NCI-H2196 (cell line): Measurements from ENCODE around the gene KISS1R.

Experiments
- DNase-seq: peaks from one replicate; lab custom pipeline; 2025; ENCODE audit not compliant: unreplicated experiment; lab: John Stamatoyannopoulos, UW

The KISS1R gene

DNA sequence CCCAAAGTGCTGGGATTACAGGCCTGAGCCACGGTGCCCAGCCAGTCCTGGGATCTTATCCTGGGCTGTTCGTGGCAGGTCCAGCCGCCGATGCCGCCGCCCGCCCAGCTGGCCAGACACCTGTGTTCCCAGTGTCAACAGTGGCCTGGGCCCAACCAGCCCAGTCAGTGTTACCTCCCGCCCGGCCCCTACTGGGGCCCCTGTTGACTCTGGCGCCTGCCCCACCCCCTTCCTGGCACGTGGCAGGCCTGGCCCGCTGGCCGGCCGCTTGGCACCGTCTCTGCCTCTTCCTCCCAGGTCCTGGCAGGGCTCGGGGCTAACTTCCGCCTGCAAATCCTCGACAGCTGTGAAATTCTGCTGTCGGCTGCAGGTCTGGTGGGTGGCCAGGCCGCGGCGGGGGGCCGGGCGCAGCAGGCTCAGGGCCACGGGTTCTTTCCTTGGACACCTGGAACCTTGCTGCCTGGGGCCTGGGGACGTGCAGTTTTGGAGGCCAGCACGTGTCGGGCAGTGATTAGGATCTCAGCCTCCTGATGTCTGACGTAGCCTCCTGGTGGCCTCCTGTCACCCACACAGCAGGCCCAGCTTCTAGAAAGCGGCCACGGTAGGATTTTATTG, 17.8 kb downstream of the KISS1R start:
- DNase-seq: peak; percentile 94

DNA sequence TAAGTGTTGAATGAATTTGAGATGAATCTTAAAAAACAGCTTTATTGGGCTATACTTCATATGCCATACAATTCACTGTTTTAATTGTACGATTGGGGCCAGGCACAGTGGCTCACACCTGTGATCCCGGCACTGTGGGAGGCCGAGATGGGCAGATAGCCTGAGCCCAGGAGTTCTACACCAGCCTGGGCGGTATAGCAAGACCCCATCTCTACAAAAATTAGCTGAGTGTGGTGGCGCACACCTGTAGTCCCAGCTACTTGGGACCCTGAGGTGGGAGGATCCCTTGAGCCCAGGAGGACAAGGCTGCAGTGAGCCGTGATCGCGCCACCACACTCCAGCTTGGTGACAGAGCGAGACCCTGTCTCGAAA, 19.0 kb downstream of the KISS1R start:
- no peak for DNase-seq

DNA sequence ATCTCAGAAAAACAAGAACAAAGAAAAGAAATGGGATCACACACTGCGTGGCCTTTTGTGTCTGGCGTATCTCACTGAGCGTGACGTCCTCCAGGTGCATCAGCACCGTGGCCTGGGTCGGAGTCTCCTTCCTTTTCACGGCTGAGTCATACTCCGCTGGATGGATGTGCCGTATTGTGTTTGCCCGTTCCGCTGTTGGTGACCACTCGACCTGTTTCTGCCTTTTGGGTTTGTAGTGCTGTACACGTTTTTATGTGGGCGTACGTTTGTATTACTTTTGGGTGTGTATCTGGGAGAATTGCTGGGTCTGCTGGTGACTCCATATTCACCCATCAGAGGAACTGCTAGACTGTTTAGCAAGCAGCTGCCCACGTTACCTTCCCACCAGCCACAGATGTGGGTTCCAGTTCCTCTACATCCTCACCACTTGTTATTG, 20.1 kb downstream of the KISS1R start:
- no peak for DNase-seq

DNA sequence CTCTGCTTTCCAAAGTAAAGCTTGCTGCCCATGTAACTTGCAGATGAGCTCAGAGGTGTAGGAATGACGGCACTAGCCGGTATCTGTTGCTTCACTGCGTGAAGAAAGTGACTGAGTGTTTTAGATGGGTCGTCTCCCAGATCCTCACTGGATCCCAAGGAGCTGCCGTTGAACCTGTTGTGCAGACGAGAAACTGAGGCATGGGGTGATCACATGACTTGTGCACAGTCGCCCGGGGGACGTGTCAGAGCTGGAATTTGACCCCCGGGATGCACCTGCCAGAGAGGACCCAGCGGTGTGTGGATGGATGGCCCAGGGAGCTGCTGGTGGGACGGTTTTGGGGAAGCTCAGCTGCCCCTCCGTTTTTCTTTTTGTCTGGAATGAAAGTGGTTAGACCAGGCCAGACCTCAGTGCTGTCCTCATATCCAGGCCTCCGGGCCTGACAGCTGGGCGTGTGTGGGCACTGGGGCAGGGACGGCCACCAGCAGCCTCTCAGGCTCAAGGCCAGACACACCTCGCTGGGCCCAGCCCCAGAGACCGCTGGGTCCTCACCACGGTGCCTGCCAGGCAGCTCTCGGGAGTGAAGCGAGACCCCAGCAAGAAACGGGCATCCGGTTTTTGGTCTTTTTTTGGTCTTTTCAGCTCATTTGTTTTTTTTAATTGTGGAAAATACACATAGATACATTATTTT, 21.2 kb downstream of the KISS1R start:
- DNase-seq: no peak

DNA sequence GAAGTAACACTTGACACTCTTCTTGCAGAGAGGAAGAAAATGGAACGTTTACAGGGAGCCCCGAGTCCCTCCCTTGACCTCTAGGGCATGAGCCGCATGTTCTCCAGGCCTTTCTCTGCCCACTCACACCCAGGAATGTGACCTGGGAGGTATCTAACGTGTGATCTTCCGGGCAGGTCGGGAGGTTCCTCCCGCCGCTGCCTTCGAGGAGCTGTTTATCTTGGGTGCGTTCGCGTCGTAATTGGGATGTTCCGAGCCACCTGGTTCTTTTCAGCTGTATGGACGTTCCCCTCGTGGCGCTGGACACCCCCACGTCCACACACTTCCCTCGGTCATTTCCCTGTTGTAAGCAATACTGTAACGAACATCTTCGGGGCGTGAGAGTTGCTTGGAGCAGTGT, 22.3 kb downstream of the KISS1R start:
- DNase-seq: no peak

DNA sequence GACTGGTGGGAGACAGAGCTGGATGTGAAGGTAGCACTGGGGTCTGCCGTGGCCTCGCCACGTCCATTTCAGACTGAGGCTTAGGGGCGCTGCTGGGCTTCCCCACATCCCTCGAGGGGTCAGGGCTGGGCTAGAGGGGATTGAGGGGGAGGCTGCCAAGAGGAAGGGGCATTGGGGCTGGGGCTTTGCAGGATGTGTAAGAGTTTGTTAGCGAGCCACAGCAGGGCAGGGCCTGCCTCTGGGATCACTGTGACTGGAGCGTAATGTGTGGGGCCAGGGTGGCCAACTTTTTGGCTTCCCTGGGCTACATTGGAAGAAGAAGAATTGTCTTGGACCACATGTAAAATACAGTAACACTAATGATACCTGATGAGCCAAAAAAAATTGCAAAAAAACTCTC, 22.8 kb downstream of the KISS1R start:
- DNase-seq: no peak

DNA sequence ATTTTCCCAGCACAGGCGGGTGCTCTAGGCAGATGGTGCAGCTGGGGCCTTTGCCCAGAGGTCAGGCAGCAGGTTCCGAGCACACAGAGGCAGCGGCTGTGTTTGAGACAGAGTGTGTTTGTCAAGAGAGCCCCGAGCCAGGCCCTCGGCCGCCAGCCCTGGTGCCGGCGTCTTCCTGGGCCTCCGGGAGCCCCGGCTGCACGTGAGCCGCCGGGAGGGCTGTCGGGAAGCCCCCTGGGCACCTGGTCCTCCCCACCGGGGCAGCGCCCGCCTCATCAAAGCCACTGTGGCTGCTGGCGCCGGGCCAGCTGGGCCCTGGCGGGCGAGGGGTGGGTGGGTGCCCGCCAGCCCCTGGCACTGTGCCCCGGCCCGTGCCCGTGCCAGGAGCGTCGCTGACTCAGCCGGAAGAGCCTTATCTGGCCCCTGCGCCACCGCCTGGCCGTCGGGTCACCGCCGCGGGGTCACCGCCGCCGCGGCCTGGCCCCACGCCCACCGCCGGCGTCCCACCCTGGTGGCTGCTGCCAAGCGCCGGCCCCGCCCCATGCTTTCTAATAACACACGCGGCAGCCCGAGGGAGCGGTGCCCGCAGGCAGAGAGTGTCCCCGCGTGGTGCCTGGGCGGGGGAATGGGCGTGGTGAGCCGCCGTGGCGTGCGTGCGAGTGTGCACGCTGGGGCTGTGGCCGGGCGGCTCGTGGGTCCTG, 23.6 kb downstream of the KISS1R start:
- DNase-seq: peak; percentile 88

DNA sequence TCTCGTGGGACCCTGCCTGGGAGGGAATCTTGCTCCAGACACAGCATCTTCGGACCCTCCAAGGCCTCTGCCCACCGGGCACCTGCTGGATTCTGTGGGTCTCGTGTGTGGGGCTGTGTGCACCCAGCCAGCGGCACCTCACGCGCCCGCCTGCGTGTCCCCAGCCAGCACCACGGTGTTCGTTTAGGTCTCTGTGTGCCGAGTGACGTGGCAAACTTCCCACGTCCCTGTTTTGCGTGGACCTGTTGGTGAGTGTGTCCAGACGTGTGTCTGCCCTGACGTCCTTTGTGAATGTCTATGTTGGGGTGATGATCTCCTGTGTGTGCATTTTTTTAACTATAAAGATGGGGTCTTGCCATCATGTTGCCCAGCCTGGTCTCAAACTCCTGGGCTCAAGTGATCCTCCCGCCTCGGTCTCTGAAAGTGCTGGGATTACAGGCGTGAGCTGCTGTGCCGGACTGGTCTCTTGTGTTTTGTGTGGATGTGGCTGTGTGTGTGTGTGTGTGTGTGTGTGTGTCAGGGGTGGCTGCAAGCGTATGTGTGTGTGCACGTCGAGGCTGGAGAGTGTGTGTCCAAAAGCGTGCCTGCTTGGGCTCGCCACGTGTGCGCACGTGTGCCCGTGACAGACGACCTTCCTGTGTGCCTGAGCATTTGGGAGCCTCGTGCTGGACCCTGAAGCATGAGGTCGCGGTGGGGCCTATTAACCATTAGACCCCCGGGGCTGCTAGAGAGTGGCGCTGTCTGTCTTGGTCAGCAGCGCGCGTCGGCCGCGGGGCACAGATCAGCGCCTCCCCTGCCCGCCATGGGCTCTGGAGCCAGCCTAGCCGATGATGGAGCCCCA, 24.4 kb downstream of the KISS1R start:
- no peak for DNase-seq

DNA sequence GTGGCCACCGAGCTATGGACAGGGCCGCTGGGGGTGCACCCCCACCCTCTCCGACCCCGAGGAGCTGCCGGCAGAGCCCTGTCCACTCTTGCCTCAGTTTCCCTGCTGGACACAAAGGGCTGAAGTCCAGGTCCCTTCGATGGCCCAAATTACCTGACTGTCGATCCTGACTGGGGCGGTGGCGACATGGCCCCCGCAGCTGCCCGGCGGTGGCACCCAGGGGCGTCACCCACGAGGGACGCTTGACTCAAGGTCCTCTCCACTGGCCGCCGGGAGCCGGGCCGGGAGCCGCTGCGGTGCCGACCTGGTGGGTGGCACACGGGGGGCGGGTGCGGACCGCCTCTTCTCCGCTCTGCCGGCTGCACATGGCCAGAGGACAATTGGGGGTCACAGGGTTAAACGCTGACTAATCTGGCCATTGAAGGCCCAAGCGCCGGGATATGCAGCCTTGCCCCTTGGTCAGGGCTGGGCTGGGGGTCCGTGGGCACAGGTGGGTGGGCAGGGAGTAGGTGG, 25.1 kb downstream of the KISS1R start:
- no peak for DNase-seq

DNA sequence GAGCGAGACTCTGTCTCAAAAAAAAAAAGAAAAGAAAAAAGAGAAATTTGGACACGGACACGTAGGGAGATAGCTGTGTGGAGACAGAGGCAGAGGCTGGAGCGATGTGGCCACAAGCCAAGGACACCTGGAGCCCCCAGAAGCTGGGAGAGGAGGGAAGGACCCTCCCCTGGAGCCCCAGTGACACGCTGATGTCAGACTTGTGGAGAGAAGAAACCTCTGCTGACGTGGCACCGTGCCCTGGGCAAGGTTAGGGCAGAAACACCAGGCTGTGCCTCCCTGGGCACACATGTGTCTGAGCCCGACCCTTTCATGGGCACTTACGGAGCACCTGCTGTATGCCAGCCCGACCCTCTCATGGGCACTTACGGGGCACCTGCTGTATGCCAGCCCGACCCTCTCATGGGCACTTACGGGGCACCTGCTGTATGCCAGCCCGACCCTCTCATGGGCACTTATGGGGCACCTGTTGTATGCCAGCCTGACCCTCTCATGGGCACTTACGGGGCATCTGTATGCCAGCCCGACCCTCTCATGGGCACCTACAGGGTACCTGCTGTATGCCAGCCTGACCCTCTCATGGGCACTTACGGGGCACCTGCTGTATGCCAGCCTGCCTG, 26.5 kb downstream of the KISS1R start:
- no peak for DNase-seq

DNA sequence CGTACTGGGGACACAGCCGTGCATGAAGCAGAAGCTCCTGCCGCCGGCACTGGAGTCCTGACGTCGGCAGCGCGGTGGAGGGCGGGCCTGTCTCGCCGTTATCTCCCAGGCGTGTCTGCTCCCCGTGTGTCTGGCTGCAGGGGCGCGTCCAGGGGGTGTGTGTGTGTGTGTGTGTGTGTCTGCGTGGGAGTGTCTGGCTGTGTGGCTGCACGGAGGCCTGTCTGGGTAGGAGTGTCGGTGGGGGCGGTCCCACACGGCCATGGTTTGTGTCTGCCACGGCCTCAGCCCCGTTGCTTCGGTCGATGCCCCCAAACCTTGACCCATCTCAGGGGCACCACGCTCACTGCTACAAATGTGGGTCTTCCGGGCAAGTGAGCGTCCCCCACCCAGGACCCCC, 27.0 kb downstream of the KISS1R start:
- DNase-seq: no peak

DNA sequence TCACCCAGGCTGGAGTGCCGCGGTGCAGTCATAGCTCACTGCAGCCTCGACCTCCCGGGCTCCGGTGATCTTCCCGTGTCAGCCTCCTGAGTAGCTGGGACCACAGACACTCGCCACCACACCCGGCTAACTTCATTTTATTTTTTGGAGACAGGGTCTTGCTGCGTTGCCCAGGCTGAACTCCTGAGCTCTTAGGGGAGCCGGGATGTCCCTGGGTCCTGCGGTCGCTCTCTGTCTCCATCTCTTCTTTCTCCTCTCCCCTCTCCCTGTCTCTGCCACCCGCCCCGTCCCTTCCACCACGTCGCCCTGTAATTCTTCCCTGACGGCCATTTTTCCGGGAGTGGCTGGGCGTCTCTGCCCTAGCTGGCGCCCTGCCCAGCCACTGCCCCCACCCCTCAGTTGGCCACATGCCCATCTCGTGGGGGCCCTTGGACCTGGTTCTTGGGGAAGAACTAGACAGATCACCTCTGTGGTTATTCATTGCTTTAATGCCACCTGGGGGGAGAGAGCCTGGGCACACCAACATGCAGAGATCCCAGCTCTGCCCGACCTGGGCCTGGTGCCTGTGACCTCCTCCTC, 27.6 kb downstream of the KISS1R start:
- DNase-seq: no peak

DNA sequence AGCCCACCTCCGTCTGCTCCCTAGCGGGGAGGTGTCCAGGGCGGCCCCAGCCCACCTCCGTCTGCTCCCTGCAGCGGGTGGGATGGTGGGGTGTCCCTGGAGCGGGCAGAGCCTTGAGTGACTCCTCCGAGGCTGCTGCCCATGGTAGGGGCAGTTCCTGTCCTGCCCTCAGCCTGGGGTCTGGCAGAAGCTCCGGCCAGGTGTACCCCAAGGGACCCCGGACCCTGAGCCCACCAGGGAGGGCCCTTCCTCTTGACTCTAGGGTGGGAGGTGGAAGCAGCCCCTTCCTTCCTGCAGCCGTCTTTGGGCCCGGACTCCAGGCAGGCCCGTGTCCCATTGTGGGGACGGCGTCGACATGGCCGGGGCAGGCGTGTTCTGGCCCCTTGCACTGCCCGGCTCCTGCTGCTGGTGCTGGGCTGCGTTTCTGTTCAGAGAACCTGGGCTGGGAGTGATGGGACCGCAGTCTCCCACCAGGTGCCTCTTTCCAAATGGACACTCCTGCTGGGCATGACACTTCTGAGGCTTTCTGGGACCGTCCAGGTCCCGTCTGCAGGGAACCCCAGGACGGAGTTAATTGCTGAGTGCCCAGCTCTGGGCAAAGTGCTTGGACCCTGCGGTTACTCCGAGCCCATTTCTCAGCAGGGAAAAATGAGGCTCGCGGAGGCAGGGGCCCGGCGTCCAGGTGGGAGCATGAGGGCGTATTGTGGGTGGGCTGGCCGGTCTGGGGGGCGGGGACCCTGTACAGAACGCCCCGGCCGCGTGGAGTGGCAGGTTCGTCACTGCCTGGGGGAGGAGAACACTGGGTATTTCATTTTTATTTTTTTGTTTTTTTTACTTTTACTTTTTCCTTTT, 28.5 kb downstream of the KISS1R start:
- no peak for DNase-seq

DNA sequence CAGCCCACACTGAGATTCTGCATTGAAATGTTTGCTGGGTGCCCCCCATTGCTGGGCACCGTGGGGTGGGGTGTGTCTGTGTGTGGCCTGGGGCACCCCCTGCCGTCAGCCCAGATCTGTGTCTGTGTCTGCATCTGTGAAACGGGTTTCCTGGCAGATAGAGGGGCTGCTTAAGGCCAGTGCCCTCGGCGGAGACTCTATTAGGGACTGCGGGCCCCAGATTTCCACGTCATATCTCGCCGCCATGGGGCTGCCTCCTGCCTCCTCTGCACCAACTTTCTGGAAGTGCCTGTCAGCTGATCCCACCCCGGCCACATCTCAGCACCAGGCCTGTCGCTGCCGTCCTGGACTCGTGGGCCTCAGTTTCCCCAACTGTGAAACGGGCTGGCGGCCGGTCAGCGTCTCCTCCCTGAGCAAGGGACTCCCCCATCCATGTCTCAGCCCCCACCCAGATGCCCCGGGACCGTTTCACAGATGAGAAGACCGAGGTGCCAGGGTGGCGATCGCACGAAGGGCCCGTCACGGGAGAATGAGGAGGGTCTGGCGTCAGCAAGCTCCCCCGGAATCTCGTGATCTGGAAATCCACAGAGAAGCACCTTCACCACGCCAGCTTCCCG, 30.1 kb downstream of the KISS1R start:
- DNase-seq: no peak

DNA sequence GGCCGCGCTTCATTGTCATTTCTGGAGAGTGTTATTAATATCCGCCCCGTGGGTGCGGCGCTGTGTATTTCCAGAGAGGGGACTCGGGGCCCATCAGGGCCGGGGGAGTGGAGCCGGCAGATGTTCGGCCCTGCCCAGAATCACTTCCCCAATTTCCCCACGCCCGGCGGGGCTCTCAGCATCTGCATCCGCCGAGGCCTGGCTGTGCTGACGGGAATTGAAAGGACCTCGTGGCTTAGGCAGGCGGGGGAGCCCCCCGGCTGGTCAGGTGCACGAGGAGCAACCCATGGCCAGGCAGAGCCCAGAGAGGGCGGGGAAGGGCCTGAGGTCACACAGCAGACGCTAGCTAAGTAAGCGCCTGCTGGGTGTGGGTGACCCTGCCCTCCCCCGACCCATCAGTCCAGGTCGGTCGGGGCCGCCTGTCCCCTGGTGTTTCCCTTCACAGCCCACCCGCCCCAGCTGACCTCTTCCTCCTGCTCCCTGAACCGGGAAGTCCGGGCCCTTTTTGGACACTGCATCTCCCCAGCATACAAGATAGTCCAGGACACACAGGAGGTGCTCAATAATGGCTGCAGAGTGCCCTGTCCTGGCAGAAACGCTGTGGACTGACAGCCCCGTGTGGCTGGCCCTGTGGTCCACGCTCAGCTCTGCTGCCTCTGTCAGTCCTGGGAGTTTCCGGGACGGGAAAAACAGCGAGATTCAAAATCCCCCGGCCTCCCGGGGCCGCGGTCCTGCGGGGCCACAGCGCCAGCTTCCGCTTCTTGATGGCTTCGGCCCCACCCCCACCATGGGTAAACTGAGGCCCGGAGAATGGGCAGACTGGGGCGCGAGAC, 30.8 kb downstream of the KISS1R start:
- DNase-seq: no peak

DNA sequence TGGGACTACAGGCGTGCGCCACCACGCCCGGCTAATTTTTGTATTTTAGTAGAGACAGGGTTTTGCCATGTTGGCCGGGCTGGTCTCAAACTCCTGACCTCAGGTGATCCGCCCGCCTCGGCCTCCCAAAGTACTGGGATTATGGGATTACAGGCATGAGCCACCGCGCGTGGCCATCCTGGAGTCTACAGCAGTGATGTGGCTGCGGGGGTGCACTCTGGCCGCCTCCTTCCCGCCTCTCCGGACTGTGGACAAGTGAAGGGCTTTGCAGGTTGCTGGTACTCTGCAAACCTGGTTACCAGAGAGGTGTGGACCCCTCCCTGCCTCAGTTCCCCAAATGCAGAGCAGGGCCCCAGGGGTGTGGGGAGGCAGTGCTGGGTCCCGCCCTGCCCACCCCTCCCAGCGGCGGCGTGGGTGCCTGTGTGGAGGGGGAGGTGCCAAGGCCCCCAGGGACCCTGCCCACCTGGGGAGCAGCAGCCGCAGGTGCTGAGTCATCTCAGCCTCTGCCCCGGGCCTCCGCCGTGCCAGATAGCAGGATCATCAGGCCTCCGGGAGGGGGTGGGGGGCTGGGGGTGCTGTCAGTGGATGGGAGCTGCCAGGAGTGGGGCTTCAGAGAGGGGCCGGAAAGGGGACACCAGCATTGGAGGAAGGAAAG, 31.8 kb downstream of the KISS1R start:
- DNase-seq: no peak

DNA sequence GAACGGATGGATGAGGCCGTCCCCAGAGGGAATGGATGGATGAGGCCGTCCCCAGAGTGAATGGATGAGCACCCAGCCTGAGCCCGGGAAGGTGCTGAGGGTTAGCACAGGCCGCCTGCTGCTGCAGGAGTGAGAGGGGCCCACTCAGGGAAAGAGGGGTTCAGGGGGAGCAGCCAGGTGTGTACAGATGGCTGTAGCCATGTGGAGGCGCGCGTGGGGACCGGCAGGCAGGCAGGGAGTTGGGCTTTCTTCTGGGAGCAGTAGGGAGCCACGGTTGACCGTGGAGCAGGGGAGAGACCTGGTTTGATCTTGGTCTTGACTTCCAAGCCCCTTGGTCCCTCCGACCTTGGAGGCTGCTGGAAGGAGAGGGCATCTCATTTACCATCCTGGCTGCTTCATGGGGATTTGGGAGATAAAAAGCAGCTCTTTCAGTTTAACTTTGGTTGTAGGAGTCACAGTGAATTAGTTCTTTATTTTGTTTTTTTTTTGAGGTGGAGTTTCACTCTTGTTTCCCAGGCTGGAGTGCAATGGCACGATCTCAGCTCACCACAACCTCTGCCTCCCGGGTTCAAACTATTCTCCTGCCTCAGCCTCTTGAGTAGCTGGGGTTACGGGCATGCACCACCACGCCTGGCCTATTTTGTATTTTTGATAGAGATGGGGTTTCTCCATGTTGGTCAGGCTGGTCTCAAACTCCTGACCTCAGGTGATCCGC, 33.4 kb downstream of the KISS1R start:
- DNase-seq: no peak
